Eye (tissue), 1 donor: ENCODE measurements around the gene CRIM1.

ENCODE experiments used
- DNase-seq: peaks from one replicate; pipeline ENCODE4 v3.0.0-alpha.2; 2015

CRIM1 gene

DNA sequence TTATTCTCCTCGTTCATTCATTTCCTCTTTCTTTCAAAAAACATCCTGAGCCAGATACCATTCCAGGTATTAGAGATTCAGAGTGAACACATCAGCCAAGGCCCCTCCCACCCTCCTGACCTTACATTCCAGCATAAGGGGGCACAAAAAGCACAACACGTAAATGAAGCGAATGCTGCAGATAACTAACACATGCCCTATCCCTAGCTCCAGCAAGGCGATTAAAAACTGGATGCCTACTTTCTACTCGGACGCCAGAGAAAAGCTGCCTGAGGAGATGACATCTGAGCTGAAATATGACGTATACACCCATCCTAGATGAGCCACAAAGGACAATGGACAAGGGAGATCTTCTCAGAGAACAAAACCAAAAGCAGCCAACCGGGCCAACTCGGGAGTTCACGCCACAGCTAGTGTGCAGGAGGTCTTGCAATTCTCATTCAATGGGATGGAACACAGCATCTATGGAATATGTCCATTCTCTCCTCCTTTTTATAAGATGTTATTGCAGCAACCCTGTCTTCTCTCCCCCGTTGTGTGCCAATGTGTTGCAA lies 208.9 kb downstream of the CRIM1 start:
- DNase-seq, result no peak

DNA sequence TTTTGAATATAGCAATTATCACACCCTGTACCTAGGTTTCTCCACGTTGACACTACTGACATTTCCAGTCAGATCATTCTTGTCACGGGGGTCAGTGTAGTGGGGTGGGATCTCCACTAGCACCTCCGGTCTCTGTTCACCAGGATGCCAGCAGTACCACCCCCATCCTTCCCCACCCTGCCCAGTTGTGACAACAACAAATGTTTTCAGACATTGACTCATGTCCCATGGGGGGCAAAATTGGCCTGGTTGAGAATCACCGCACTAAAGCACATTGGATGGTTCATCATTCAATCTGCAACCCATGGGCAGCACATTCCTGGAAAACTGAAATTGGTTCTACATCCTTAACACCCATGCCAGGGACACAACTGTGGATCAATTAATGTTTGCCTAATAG lies 210.1 kb downstream of the CRIM1 start:
- no peak for DNase-seq

DNA sequence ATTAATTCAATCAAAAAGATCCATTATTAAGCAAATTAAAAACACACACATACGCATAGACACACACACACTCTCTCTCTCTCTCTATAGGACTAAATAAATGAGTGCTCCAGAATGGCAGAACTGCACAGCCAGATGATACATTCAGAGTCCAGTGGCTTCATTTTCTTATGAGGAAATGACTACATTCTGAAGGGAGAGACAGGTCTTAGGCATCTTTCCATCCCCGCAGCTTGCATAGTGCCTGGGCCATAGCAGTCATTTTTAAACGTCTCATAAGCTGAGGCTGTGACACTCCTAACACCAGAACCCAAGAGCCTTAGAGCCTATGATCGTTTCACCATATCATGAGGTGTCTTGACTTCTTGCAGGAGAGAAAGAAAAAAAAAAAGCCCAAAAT lies 211.3 kb downstream of the CRIM1 start:
- DNase-seq, result no peak

DNA sequence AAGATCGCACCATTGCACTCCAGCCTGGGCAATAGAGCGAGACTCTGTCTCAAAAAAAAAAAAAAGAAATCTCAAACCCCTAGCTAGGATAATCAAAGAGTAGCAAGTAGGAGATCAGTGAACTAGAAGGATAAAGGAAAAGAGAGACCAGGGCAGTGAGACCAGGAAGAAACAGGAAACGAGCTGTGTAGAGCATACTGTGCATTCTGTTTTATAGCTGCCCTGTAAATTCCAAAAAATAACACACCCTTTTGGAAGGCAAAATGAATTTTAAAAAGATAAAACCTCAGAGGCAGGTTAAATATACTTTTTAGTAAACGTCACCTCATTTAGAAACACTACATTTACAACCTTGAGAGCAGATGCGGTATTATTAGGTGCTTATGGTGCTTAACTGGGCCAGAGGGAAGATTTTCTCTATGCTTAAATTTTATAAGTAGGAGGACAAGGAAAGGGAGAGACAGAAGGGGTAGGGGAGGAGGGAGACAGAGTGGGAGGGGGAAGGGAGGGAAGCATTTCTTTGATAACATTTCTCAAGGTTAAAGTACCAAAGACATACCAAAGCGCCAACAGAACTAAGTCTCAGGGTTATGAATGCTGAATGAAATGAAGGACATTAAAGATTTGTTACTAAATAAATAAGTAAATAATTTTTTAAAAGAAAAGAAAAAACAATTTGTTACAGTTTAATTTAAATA lies 212.3 kb downstream of the CRIM1 start:
- DNase-seq, result no peak

DNA sequence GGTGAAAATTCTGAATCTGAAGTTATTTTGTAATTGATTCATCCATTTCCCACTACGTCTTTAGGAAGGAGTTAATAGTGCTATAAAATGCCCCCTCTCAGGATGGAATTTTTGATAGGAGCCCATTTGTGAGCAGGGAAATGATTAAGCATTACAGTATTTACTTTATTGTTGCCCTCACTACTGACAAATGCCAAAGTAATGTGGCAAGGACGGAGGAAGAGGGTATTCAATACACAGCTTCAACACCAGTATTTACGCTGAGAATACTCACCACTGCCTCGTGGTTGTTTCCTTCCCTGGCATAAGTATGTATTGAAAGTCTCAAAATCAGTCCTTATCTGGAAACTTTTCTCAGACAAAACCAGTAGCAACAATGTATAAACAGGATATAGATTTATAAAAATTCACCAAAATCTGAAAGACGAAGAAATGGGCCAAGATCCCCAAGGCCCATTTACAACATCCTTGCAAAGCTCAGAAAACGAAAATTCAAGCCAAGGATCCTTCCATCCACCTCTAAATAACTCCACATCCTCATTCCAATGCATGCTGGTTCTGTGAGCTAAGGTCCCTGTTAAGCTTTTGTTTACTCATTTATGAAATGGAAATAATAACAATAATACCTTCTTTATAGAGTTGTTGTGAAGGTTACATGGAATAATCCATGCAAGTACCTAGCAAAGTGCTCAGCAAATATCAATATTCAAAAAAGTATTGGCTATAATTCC lies 213.1 kb downstream of the CRIM1 start:
- no peak for DNase-seq

DNA sequence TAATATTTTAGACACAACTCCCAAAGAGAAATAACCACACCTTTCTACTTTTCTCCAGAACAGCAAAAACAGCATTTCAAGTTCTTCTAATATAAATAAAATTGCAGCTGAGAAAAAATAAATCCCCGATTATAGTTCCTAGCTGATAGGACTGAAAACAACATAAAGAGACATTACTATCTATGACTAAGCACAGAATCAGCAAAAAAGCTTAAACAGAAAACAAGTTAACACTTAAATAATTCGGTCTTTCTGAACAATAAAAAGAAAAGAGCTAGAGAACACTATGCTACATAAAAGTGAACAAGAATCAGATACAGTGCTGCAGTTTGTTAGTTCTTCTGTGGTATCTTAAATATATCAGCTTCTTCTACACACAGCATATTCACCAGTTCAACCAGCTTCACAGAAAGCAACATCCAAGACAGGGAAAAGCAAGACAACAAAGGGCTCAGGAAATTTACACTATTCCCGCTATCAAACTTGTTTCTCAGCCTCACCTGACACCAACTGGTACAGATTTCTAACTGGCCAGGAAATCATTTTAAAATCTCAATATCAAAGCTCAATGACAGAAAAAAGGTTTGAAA lies 213.8 kb downstream of the CRIM1 start:
- no peak for DNase-seq

DNA sequence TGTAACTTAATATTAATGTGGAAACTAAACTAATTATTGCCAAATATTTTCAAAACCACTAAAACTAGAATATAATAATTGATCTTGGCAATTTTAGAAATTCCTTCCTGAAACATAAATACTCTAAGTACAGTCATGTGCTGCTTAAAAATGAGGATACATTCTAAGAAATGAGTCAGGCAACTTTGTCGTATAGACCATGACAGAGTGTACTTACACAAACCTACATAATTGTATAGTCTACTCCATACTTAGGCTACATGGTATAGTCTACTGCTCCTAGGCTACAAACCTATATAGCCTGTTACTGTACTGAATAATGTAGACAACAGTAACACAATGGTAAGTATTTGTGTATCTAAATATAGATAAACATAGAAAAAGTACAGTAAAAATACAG lies 214.8 kb downstream of the CRIM1 start:
- DNase-seq, result no peak

DNA sequence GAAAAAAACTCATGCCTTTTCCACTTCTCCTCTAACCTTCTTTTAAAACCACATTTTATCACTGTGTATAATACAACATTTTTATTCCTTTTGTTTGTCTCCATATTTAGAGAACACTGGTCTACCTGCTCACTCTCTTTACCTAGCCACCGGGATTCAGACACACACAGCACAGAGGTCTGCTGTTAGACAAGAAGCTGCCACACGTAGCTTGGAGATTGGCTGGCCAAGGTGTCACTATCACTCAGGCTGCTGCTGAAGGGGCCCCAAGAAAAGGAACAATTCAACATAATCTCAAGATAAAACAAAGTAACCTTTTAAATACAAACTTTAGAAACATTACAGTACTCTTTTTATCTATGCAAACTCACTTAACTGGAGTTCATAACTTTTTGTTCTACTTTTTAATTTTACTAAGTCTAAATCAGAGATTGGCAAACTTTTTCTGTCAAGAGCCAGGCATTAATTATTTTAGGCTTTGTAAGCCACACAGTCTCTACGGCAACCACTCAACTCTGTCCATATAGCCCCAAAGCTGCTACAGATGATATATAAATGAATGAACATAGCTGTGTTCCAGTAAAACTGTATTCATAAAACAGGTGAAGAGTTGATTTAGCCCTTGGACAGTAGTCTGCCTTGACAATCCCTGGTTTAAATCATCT lies 216.6 kb downstream of the CRIM1 start:
- DNase-seq, result no peak

DNA sequence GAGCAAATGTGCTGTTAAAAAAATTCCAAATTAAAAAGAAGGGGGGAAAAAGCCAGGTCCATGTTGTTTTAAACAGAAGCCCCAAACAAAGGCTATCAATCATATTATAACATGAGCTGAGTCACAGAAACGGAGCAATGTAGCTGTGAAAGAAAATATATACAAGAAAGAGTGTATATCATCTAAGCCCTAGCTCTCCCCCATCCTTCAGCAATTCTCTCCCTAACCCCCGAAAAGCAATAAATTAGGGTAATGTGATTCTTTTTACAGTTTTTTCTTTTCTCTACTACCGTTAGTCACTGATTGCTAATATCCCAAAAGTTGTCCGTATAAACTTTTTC lies 217.1 kb downstream of the CRIM1 start:
- DNase-seq, result no peak

DNA sequence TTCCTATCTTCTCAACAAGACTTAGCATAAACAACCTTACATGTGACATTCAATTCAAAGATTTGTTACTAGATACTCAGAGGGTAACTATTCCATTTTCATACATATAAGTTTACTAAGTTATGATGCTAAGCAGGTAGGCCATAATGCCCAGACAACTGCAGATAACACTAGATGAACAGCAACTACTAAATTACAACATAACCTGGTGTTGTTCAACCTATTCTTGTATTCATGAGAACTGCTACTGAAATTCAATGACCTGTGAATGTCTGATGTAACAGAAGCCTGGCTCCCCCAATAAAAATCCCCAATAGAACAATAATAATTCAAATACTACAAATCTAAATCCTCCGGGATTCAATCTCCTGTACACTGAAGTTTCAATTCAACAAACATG lies 217.6 kb downstream of the CRIM1 start:
- DNase-seq, result no peak

DNA sequence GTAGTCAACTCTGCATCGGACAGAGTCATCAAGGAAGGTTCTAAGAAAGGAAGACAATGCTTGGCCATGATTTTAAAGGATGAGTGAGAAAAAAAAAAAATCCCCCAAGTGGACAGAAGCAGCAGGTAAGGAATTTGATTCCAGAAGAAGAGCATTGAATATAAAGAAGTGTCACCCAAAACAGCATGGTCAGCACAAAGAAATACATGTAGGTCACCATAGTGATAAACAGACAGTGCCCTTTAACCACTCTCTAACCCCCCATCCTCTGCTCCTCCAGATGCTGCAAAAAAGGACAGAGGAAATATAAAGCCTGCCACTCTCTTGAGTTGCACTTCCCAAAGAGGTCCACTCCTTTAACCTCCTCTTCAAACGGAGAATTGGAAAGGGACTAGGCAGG lies 219.0 kb downstream of the CRIM1 start:
- no peak for DNase-seq

DNA sequence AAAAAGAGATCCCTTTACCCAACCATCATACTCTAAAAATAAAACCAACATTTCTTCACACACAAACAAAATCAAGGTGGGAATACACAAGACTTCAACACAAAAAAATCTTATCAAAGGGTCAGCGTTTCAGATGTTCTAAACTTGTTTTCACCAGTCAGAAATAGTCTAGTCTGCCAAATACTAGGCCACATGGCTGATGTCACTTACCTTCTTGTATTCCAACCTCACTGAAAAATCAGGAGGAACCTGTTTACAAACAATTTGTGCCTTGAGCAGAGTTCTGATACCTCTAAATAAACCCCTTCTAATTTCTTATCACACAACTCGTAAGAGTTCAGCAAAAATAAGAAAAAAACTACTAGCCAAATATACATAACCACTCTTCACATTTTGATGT lies 222.3 kb downstream of the CRIM1 start:
- DNase-seq, result no peak

DNA sequence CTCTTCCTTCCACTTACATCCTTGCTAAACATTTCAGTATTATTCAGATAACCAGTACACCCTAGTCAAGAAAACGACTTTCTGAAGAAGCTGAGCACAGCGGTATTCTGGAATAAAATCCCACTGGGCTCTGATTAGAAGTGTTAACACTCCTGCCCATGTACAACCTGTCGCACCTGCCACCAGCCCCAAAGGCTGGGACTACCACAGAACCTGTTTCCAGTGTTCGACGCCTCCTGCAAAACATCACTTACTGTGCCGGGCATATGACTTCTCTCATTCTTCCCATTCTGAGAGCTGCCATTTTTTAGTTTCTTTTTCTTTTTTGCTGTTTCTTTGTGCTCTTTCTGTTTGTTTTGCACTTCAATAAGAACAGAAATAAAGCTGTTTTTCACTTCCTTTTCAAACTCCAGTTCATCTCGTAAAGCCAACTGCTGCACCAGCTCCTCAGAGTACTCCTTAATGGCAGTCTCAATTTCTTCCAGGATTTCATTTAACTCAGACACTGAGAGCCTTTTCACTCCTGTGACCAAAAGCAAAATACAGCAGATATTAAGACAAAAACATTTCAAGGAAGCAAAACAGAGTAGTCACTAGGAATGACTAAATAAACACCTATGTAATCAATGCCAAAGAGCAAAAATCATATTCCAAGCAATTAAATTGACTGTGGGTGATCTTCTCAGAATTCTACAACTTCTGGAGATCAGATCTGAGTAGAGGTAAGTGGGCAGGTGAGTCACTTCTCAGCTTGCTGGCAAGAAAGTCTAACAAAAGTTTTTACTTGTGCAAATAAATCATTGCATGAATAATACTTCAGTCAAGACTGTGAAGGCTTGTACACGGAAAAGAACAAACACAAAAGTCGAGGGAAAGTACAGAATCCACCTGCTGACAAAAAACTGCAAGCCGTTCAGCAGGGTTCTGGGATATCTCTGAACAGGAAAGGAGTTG lies 223.0 kb downstream of the CRIM1 start:
- DNase-seq, result no peak

DNA sequence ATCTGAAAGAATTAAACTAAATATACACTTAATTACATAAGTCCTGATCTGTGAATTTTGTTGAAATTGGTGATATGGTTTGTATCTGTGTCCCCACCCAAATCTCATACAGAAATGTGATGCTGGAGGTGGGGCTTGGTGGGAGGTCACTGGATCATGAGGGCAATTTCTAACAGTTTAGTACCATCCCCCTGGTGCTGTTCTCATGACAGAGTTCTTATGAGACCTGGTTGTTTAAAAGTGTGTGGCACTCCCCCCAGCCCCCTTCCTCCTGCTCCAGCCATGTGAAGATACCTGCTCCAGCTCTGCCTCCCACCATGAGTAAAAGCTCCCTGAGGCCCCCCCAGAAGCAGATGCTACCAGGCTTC lies 223.7 kb downstream of the CRIM1 start:
- DNase-seq, result no peak

DNA sequence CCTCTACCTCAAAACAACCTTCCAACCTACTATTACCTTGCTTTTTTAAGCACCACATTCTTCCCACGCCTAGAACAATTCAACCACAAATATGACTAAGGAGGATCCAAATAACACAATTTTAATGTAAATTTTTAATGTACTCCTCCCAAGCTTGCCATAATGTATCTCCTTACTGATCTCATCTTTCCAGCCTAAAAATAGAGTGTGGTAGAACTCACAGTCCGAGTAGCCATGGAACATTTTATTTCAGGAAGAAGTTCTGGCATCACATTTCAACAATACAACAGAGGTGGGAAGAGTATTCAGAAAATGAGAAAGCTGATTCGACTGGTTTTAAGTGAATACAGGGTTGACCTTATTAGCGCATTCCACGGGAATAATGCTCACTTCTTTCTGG lies 227.0 kb downstream of the CRIM1 start:
- DNase-seq, result no peak

DNA sequence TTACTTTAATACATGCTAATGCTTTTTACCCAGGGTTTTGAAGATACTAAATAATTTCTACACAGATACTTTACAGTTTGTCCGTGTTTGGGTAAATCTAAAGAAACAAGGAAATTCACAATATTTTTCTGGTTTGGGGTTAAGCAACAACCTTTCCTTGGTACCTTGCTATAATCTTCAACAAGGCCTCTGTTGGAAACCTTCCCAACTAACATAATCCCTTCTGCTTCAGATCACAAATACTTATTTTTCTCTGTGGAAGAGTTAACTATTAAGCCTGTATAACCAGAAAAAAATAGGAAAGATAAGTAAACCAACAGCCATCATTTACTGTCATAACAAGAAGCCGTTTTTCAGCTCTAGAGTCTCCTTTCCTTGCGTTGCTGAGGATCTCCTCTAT lies 227.4 kb downstream of the CRIM1 start:
- no peak for DNase-seq

DNA sequence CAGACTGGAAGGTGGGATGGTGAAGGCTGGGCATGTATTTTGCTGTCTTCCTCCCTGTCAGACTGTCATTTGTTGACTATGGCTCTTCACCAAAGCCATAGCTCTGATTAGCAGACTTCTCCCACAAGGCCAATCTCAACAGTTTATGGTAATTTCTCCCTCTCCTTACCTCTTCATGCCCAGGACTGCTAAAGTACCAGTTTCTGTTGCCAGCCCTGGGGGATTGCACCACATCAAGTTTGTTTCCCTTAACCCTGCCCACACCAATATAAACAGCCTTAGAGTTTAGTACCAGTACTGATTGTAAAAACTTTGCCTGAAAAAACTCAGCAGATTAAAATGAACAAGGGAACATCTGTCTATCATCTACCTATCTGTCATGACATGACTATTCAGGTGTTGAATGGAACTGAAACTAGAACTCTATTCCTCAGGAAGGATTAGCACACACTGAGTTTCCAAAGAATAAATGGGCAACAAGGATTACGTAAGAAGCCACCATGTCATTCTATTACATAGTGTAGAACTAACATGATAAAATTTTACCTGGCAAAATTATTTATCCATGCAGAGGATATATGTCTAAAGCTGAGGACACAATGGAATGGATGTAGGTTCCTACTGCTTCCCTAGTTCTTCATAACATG lies 228.7 kb downstream of the CRIM1 start:
- DNase-seq, result no peak

DNA sequence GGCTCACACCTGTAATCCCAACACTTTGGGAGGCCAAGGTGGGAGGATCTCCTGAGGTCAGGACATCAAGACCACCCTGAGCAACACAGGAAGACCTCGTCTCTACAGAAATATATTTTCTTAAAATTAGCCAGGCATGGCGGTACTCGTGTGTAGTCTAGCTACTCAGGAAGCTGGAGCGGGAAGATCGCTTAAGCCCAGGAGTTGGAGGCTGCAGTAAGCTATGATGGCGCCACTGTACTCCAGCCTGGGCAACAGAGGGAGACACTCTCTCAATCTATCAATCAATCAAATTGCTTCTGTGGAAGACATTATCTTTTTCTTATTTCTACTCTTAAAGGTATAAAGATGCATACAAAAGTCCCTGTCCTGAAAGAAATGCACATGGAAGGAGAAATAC lies 231.1 kb downstream of the CRIM1 start:
- no peak for DNase-seq

DNA sequence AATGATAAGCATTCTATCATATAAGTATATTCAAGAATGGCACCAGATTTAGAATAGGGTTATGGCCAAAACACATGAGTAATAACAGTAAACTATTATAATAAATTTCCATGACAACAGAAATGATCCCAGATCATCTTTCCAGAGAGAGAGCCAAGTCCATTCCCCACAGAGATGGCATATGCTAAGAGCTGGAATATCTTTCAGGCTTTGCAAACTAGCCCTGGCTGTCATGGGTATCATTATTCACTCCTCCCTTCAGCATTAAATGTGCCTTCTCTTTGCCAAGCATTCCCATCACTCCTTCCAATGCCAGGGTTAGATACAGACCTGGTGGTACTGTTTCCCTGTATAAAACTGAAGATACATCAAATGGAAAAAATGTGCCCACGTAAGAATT lies 231.5 kb downstream of the CRIM1 start:
- no peak for DNase-seq

DNA sequence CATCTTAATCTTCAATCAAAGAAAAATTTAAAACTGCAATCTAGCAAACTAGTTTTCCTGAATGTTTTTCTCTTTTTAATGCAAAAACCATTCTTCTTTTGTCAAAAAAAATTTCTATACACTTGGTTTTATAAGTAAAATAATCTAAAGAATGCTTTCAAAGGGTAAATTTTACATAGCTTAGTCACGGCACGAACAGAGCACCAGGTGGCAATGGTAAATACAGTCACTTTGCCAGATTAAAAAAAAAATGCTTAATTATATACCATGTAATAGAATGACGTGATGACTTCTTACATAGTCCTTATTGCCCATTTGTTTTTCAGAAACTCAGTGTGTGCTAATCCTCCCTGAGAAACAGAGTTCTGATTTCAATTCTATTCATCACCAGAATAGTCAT lies 232.0 kb downstream of the CRIM1 start:
- no peak for DNase-seq

DNA sequence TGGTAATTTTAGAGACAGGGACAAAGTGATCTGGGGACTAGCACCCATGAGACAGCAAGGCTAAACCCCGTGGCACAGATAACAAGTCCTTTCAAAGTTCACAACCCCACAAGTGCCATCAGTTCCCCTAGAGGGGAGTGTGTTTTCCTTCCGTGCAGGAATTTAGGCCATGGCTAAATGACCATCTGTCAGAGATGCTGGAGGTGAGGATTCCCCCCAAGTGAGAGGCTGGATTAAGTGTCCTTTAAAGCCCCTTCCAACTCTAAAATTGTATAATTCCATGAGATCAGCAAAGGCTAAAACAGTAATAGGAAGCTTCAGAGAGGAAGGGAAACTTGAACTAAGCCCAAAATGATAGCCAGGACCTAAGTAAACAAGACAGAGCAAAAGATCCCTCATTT lies 233.7 kb downstream of the CRIM1 start:
- no peak for DNase-seq

DNA sequence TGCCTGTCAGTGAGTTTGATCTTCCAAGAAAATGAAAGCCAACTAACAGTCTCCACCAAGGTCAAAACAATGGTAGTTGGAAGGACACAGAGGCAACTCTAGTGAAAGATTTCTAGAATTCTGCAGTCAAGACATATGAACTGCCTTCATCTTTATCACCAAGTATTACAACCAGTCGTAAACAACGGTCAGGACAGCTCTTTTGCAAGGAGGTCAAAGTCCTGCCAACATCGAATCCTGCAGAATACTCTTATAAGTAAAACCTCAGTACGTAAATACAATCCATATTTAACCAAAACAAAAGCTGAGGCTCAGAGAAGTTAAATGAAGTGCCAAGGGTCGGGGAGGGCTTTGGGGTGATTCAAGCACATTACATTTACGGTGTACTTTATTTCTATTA lies 239.3 kb downstream of the CRIM1 start:
- DNase-seq, result no peak
